Mesendoderm (in vitro differentiated cells): ENCODE results near the gene ANTXR1.

Experiments used
- DNase-seq: peaks from one replicate; pipeline ENCODE4 v3.0.0; 2013
- H2AK5ac ChIP-seq: 2 replicates; pipeline ENCODE4 v1.6.1; 2013; ENCODE audit warnings: low read length, inconsistent platforms
- H2BK120ac ChIP-seq: 2 replicates; pipeline ENCODE4 v1.6.1; 2013; ENCODE audit warnings: low read depth, mild to moderate bottlenecking, low read length, moderate library complexity, mixed read lengths
- H2BK15ac ChIP-seq: replicated peaks from 2 replicates; pipeline ENCODE4 v1.6.1; 2013; ENCODE audit warnings: low read depth, mild to moderate bottlenecking, moderate library complexity
- H2BK5ac ChIP-seq: 2 replicates; pipeline ENCODE4 v1.6.1; 2013; ENCODE audit warnings: low read length, inconsistent platforms
- H3K18ac ChIP-seq: 2 replicates; pipeline ENCODE4 v1.6.1; 2013; ENCODE audit warnings: mild to moderate bottlenecking, low read length, mixed read lengths
- H3K23ac ChIP-seq: one replicate; pipeline ENCODE4 v1.6.1; 2013; ENCODE audit warnings: low read length
- H3K27ac ChIP-seq: 2 replicates; pipeline ENCODE4 v1.5.1; 2013; ENCODE audit warnings: low read depth, mild to moderate bottlenecking, inconsistent platforms, low read length, moderate library complexity
- H3K27me3 ChIP-seq: 2 replicates; pipeline ENCODE4 v1.6.1; 2013; ENCODE audit warnings: low read length, control low read depth, mild to moderate bottlenecking, inconsistent platforms; ENCODE audit not compliant: insufficient read depth, poor library complexity
- H3K36me3 ChIP-seq: 2 replicates; pipeline ENCODE4 v1.6.1; 2013; ENCODE audit warnings: low read length, inconsistent platforms; ENCODE audit not compliant: control insufficient read depth, insufficient read depth
- H3K4ac ChIP-seq: one replicate; pipeline ENCODE4 v1.6.1; 2013; ENCODE audit warnings: low read depth, mild to moderate bottlenecking, low read length, moderate library complexity
- H3K4me1 ChIP-seq: 2 replicates; pipeline ENCODE4 v1.6.1; 2013; ENCODE audit warnings: low read depth, low read length, inconsistent platforms; ENCODE audit not compliant: control insufficient read depth
- H3K4me2 ChIP-seq: 2 replicates; pipeline ENCODE4 v1.6.1; 2013; ENCODE audit warnings: low read length
- H3K4me3 ChIP-seq: 2 replicates; pipeline ENCODE4 v1.5.1; 2013; ENCODE audit warnings: mild to moderate bottlenecking, low read length
- H3K56ac ChIP-seq: one replicate; pipeline ENCODE4 v1.6.1; 2013; ENCODE audit warnings: low read length
- H3K79me1 ChIP-seq: 2 replicates; pipeline ENCODE4 v1.6.1; 2013; ENCODE audit warnings: low read length, inconsistent platforms
- H3K79me2 ChIP-seq: 2 replicates; pipeline ENCODE4 v1.6.1; 2013; ENCODE audit warnings: mild to moderate bottlenecking, low read length; ENCODE audit not compliant: control insufficient read depth, insufficient read depth
- H3K9ac ChIP-seq: 2 replicates; pipeline ENCODE4 v1.6.1; 2013; ENCODE audit warnings: low read length, inconsistent platforms
- H4K5ac ChIP-seq: one replicate; pipeline ENCODE4 v1.6.1; 2013; ENCODE audit warnings: low read length
- H4K8ac ChIP-seq: one replicate; pipeline ENCODE4 v1.6.1; 2013; ENCODE audit warnings: low read depth, mild to moderate bottlenecking, control low read depth, low read length, moderate library complexity
- WGBS: extraction: QIAGEN DNeasy Blood & Tissue Kit; methylation state at CpG from one replicate; pipeline ENCODE4 v1.1.7; 2013; ENCODE audit warnings: low lambda C conversion rate, missing lambda C conversion rate; ENCODE audit not compliant: insufficient coverage; ENCODE audit errors: extremely low coverage; 5-methylcytosine and 5-hydroxymethylcytosine counted together

ANTXR1 gene

GRCh38 chr2:69013840-69014821, 1.2 kb downstream of the ANTXR1 start:
- H3K23ac ChIP-seq, result no peak overlapping the region
- H2BK5ac ChIP-seq, result no peak overlapping the region
- no CpG with 5 or more reads among the region's 20 CpGs for WGBS
- H3K4me1 ChIP-seq, result peaks cover 11% of the 10 kb centered on the region
- peak overlapping the region; percentile 85 for H3K4me3 ChIP-seq
- peak overlapping the region; percentile 87 for H3K9ac ChIP-seq
- no peaks in the 10 kb centered on the region for H3K36me3 ChIP-seq
- no peaks in the 10 kb centered on the region for H3K27me3 ChIP-seq
- H3K79me1 ChIP-seq, result peaks cover 9% of the 10 kb centered on the region
- no peak overlapping the region for H2BK120ac ChIP-seq
- H3K4me2 ChIP-seq, result peak overlapping the region; percentile 41
- H2AK5ac ChIP-seq, result no peak overlapping the region
- DNase-seq, result peak; percentile 56
- peak overlapping the region; percentile 95 for H3K56ac ChIP-seq
- peak overlapping the region; percentile 76 for H3K27ac ChIP-seq
- no peak overlapping the region for H4K8ac ChIP-seq
- peak overlapping the region; percentile 16 for H3K18ac ChIP-seq
- peaks cover 14% of the 10 kb centered on the region for H3K79me2 ChIP-seq
- no peak overlapping the region for H2BK15ac ChIP-seq
- H3K4ac ChIP-seq, result no peak overlapping the region
- no peak overlapping the region for H4K5ac ChIP-seq

- no peaks in the 10 kb centered on the region for H3K27me3 ChIP-seq
- no peak overlapping the region for H3K18ac ChIP-seq
- no peak overlapping the region for H2BK15ac ChIP-seq
- H3K36me3 ChIP-seq, result no peaks in the 10 kb centered on the region
- no peak overlapping the region for H4K8ac ChIP-seq
- H3K56ac ChIP-seq, result no peak overlapping the region
- H3K27ac ChIP-seq, result no peak overlapping the region
- no peak overlapping the region for H2BK5ac ChIP-seq
- no peak overlapping the region for H2BK120ac ChIP-seq
- no CpG with 5 or more reads among the region's 5 CpGs for WGBS
- H3K79me2 ChIP-seq, result peaks cover 32% of the 10 kb centered on the region
- no peak overlapping the region for H3K4me2 ChIP-seq
- no peak overlapping the region for H3K4ac ChIP-seq
- peak; percentile 53 for DNase-seq
- H4K5ac ChIP-seq, result no peak overlapping the region
- H2AK5ac ChIP-seq, result no peak overlapping the region
- H3K23ac ChIP-seq, result no peak overlapping the region
- no peak overlapping the region for H3K9ac ChIP-seq
- no peak overlapping the region for H3K4me3 ChIP-seq
- peaks cover 5% of the 10 kb centered on the region for H3K4me1 ChIP-seq
- H3K79me1 ChIP-seq, result peaks cover 17% of the 10 kb centered on the region
These were observed 4.1 kb downstream of the ANTXR1 start for GRCh38 chr2:69017080-69017479.

GRCh38 chr2:69017835-69018234, 4.9 kb downstream of the ANTXR1 start:
- no peak overlapping the region for H3K56ac ChIP-seq
- H4K8ac ChIP-seq, result no peak overlapping the region
- no peak overlapping the region for H3K27ac ChIP-seq
- WGBS, result no CpG with 5 or more reads among the region's 3 CpGs
- H2BK120ac ChIP-seq, result no peak overlapping the region
- DNase-seq, result no peak
- H2AK5ac ChIP-seq, result no peak overlapping the region
- H4K5ac ChIP-seq, result no peak overlapping the region
- H3K23ac ChIP-seq, result no peak overlapping the region
- no peak overlapping the region for H3K4me2 ChIP-seq
- no peak overlapping the region for H2BK5ac ChIP-seq
- H3K27me3 ChIP-seq, result no peaks in the 10 kb centered on the region
- no peak overlapping the region for H3K18ac ChIP-seq
- H3K9ac ChIP-seq, result no peak overlapping the region
- H3K4me1 ChIP-seq, result peaks cover 5% of the 10 kb centered on the region
- H3K4ac ChIP-seq, result no peak overlapping the region
- no peak overlapping the region for H2BK15ac ChIP-seq
- no peaks in the 10 kb centered on the region for H3K36me3 ChIP-seq
- H3K4me3 ChIP-seq, result no peak overlapping the region
- peaks cover 39% of the 10 kb centered on the region for H3K79me2 ChIP-seq
- H3K79me1 ChIP-seq, result peaks cover 24% of the 10 kb centered on the region

- peaks cover 28% of the 10 kb centered on the region for H3K79me1 ChIP-seq
- H3K4me2 ChIP-seq, result no peak overlapping the region
- no peaks in the 10 kb centered on the region for H3K36me3 ChIP-seq
- H3K9ac ChIP-seq, result no peak overlapping the region
- no peak overlapping the region for H2AK5ac ChIP-seq
- H3K4me1 ChIP-seq, result peaks cover 5% of the 10 kb centered on the region
- H2BK15ac ChIP-seq, result no peak overlapping the region
- no peaks in the 10 kb centered on the region for H3K27me3 ChIP-seq
- H3K4me3 ChIP-seq, result no peak overlapping the region
- H3K4ac ChIP-seq, result no peak overlapping the region
- no peak overlapping the region for H4K8ac ChIP-seq
- H3K23ac ChIP-seq, result no peak overlapping the region
- no peak overlapping the region for H2BK5ac ChIP-seq
- H3K56ac ChIP-seq, result no peak overlapping the region
- no peak overlapping the region for H3K27ac ChIP-seq
- H2BK120ac ChIP-seq, result no peak overlapping the region
- no peak overlapping the region for H3K18ac ChIP-seq
- H4K5ac ChIP-seq, result no peak overlapping the region
- peaks cover 46% of the 10 kb centered on the region for H3K79me2 ChIP-seq
- WGBS, result no CpG with 5 or more reads among the region's 4 CpGs
- no peak for DNase-seq
These were observed 5.7 kb downstream of the ANTXR1 start for GRCh38 chr2:69018678-69019095.

GRCh38 chr2:69020496-69021426, 7.8 kb downstream of the ANTXR1 start:
- H3K79me1 ChIP-seq, result peaks cover 34% of the 10 kb centered on the region
- no peaks in the 10 kb centered on the region for H3K36me3 ChIP-seq
- H3K23ac ChIP-seq, result no peak overlapping the region
- H3K79me2 ChIP-seq, result peaks cover 49% of the 10 kb centered on the region
- WGBS, result no CpG with 5 or more reads among the region's 8 CpGs
- H3K56ac ChIP-seq, result no peak overlapping the region
- no peak overlapping the region for H2BK15ac ChIP-seq
- no peak overlapping the region for H2BK120ac ChIP-seq
- H3K9ac ChIP-seq, result no peak overlapping the region
- H3K18ac ChIP-seq, result no peak overlapping the region
- H3K4ac ChIP-seq, result no peak overlapping the region
- H3K4me3 ChIP-seq, result no peak overlapping the region
- no peaks in the 10 kb centered on the region for H3K27me3 ChIP-seq
- H4K5ac ChIP-seq, result no peak overlapping the region
- no peak overlapping the region for H4K8ac ChIP-seq
- H3K27ac ChIP-seq, result no peak overlapping the region
- no peak overlapping the region for H3K4me2 ChIP-seq
- DNase-seq, result no peak
- H3K4me1 ChIP-seq, result peaks cover 5% of the 10 kb centered on the region
- no peak overlapping the region for H2BK5ac ChIP-seq
- H2AK5ac ChIP-seq, result no peak overlapping the region
